HUES48 (cell line): ENCODE results near the gene PAX5.
A peak's percentile ranks its signal among the peaks of the same experiment; 100 is the strongest.
"Not testable (repeated sequence)": the region's sequence is repeated elsewhere in the genome, so short reads cannot be mapped to it uniquely, and the experiment has no call there.

Source experiments
- H3K27ac ChIP-seq: one replicate; pipeline ENCODE4 v1.7.0; 2013; ENCODE audit warnings: low read depth, low read length, inconsistent platforms
- H3K27me3 ChIP-seq: 2 replicates; pipeline ENCODE4 v1.6.1; 2013; ENCODE audit warnings: mild to moderate bottlenecking, low read length; ENCODE audit not compliant: control insufficient read depth, insufficient read depth
- H3K36me3 ChIP-seq: 2 replicates; pipeline ENCODE4 v1.6.1; 2013; ENCODE audit warnings: low read length; ENCODE audit not compliant: control insufficient read depth, insufficient read depth
- H3K4me1 ChIP-seq: 2 replicates; pipeline ENCODE4 v1.6.1; 2013; ENCODE audit warnings: mild to moderate bottlenecking, low read length; ENCODE audit not compliant: control insufficient read depth, insufficient read depth
- H3K4me3 ChIP-seq: 2 replicates; pipeline ENCODE4 v1.5.1; 2013; ENCODE audit warnings: mild to moderate bottlenecking, low read depth, low read length
- H3K9ac ChIP-seq: 2 replicates; pipeline ENCODE4 v1.6.1; 2013; ENCODE audit warnings: mild to moderate bottlenecking, low read depth, low read length, moderate library complexity
- H3K9me3 ChIP-seq: 2 replicates; pipeline ENCODE4 v1.6.1; 2013; ENCODE audit warnings: low read length; ENCODE audit not compliant: control insufficient read depth, insufficient read depth

Gene PAX5

DNA sequence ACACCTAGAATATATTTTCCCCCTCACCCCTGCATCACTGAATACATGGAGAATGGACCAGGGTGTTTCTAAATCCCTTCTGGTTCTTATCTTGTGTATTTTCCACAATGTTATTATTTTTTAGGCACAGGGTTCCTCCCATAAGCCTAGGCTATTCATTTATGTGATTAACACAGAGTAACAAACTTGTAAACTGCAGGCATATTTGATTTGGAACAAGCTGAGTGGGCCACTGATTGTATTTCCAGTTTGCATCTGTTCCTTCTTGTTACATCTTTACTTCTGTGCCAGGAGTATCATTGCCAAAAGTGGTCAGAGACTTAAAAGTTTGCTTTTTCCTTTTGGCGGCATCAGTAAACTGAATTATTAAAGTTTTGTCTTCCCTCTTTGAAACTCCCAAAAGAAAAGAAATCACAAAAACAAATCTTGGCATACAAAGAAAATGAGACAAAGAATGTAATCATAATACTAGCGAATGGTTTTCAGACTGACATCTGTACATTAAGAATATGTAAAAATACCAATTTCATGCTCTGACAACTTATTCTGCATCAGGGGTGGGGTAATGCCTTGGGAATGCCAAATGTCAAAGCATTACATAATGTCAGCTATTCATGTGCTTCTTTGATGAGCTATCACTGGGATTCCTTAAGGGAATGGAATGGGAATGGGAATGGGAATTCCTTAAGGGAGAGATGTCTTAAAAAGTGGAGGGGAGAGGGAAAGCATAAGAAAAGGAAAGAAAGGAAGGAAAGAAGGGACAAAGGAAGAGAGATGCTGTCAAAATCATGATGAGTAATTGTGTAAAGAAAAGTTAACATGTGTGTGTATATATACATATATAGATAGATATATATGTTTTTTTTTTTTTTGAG lies 22.2 kb upstream of the PAX5 start:
- H3K9me3 ChIP-seq = no peaks in the 10 kb centered on the region
- H3K4me1 ChIP-seq = peaks cover 28% of the 10 kb centered on the region
- no peaks in the 10 kb centered on the region for H3K36me3 ChIP-seq
- H3K9ac ChIP-seq = no peak overlapping the region
- H3K4me3 ChIP-seq = no peak overlapping the region
- H3K27ac ChIP-seq = no peak overlapping the region
- H3K27me3 ChIP-seq = no peaks in the 10 kb centered on the region

DNA sequence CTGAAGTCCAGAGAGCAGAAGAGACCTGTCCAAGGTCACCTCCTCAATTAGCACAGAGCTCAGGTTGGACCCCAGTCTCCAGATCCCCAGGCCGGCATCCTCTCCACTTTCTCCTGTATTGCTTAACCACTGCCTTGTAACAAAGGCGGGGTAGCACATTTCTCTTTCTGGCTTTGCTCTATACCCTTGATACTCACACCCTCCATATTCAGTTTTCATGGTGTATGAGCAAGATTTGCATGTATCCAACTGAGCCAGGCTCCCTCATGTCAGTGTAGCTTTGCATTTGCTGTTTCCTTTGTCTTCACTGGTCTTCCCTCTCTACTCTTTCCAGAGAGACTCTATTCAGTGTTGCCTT lies 20.3 kb upstream of the PAX5 start:
- Histone ChIP-seq H3K27ac (peak overlapping the region; percentile 58), H3K4me1 (peaks cover 28% of the 10 kb centered on the region)
- H3K9me3 ChIP-seq, H3K36me3 ChIP-seq, H3K9ac ChIP-seq, H3K4me3 ChIP-seq, H3K27me3 ChIP-seq: not testable (repeated sequence)

DNA sequence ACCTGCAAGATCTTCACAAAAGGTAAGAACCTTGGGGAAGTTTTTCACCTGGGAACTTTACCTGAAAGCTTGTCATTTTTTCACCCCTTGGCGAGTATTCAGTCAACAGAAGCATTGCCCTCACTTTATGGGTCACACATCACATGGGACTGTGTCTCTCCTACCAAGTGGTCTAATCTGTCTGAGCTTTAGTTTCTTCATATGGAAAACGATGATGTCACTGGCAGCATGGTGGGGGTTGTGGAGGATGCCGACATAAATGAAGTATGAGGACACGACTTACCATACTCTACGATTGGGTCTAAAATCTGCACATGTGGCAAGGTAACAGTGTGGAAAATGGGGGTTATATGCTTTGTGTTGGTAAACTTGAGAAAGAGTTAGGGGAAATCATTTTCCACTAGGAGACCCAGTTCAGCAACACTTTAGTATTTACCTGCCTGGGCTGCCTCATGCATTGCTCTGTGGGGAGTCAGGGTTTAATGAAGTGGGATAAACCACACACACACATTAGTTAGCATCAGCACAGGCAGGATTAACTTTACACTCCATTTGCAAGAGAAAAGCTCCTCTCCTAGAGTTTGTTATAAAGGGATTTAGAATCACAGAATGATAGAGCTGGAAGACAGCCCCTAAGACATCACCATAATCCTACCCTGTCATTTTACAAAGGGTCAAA lies 19.8 kb upstream of the PAX5 start:
- H3K27ac ChIP-seq = peak overlapping the region; percentile 77
- peaks cover 28% of the 10 kb centered on the region for H3K4me1 ChIP-seq
- no peaks in the 10 kb centered on the region for H3K36me3 ChIP-seq
- H3K9ac ChIP-seq = peak overlapping the region; percentile 4; the same call in 1 of the 2 replicates
- H3K9me3 ChIP-seq = no peaks in the 10 kb centered on the region
- peak overlapping the region; percentile 49 for H3K4me3 ChIP-seq
- no peaks in the 10 kb centered on the region for H3K27me3 ChIP-seq

DNA sequence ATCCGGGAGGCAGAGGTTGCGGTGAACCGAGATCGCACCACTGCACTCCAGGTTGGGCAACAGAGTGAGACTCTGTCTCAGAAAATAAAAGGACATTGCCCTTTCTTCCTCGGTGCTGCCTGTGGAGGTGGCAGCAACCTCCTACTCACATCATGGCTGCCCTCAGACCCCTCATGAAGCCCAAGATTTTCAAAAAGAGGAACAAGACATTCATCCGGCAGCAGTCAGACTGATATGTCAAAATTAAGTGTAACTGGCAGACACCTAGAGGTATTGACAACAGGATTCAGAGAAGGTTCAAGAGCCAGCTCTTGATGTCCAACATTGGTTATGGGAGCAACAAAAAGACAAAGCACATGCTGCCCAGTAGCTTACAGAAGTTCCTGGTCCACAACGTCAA lies 12.6 kb upstream of the PAX5 start:
- no peak overlapping the region for H3K4me3 ChIP-seq
- H3K36me3 ChIP-seq = no peaks in the 10 kb centered on the region
- H3K4me1 ChIP-seq = no peaks in the 10 kb centered on the region
- H3K9me3 ChIP-seq = no peaks in the 10 kb centered on the region
- peaks cover 12% of the 10 kb centered on the region for H3K27me3 ChIP-seq
- H3K9ac ChIP-seq = no peak overlapping the region
- H3K27ac ChIP-seq = no peak overlapping the region

DNA sequence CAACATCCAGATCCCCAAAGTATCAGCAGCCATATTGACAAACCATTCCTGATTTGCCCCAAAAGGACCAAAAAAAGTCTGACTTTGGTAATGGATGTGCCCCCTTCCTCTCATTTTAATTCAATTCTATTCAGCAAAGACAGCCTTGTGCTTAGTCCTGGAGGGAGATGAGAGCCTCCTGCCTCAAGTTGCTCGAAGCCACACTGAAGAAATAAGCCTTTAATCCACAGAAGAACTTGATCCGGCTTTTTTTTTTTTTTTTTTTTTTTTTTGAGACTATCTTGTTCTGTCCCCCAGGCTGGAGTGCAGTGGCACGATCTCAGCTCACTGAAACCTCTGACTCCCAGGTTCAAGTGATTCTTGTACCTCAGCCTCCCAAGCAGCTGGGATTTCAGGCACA lies 8.4 kb upstream of the PAX5 start:
- Histone ChIP-seq H3K4me1 (peaks cover 12% of the 10 kb centered on the region; the same call in 1 of the 2 replicates), H3K9ac (no peak overlapping the region), H3K27ac (no peak overlapping the region), H3K9me3 (no peaks in the 10 kb centered on the region), H3K4me3 (no peak overlapping the region), H3K36me3 (no peaks in the 10 kb centered on the region), H3K27me3 (peaks cover 55% of the 10 kb centered on the region)

DNA sequence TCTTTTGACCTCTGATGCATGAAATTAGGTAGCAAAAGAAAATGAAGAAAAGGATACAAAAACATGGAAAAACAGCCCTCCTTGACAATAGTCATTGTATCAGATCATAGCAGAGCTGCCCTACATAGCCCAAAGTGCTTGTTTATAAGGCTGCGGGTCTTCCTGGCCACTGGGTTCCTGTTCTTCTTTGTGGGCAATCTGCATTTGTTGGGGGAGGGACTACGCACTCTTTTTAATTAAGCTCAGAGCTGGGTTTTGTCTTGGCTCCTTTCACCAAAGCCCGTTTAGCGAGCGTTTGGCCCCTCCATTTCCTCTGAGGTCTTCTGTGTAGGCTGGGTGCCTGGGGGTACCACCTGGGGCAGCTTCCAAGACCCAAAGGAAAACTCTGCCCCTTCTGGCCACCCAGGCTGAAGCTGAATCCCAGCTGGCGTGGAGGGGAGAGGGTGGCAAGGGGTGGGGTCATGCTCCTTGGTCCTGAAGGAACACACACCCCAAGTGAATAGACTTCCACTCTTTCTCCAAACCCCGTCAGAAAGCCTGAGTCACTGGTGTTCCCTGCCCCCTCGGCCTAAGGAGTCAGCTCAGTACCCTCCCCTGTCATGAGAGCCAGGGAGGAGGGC lies 6.5 kb upstream of the PAX5 start:
- H3K27me3 ChIP-seq = peaks cover 68% of the 10 kb centered on the region
- no peak overlapping the region; the same call in 1 of the 2 replicates for H3K4me3 ChIP-seq
- peak overlapping the region; percentile 5 for H3K27ac ChIP-seq
- H3K9ac ChIP-seq = no peak overlapping the region
- no peaks in the 10 kb centered on the region for H3K36me3 ChIP-seq
- peaks cover 24% of the 10 kb centered on the region; the same call in 1 of the 2 replicates for H3K4me1 ChIP-seq
- no peaks in the 10 kb centered on the region for H3K9me3 ChIP-seq

DNA sequence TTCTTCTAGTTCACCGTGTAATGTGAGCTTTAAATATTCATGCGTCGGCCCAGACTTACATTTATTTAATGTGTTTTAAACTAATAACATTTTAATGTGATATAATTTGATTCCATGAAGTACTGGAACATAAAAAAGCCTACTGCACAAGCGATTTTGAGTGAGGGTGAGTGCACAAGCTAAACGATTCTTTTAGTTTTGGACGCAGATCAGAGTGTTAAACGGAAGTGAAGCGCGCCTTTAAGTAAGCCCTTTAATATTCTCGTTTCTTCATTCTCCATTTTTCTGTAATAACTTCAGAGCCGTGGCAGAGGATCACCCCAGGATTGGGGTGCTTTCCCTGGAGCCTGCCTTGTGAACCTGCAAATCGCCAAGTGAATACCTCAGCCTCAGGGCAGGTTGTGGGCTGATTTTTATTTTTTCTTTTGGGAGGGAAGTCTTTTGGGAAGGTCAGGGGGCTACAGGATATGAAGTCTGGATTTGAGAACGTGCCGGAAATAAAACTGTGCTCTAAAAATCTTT lies 4.9 kb upstream of the PAX5 start:
- Histone ChIP-seq H3K9me3 (no peaks in the 10 kb centered on the region), H3K36me3 (no peaks in the 10 kb centered on the region), H3K9ac (no peak overlapping the region), H3K4me1 (peaks cover 29% of the 10 kb centered on the region), H3K27ac (no peak overlapping the region), H3K27me3 (peaks cover 84% of the 10 kb centered on the region), H3K4me3 (no peak overlapping the region)

DNA sequence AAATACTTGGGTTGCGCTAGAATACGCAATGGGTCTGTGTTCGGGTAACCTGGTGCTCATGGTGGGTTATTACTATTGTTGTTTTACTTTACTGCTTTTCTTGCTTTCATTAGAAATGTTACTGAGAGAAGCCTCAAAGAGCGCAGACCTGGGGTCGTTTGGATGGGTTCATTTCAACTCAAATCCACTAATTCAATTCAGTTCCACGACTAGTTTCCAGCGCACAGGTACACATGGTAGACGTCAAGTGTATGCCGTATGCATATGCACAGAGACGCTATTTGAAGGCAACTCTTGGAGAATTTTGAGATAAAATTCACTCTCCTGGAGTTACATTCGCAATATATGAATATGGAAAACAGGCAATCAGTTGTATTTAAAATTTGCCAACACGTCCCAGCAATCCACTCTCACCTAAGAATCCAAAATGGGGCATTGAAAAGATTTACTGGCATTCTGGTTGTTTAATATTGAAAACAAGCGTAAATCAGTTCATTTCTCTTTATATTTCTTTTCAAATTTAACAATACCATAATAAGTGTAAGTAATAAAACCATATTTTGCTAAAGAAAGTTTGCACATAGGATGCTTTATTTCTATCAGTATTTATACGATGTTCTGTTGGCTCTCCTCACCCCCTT lies 4.4 kb upstream of the PAX5 start:
- no peak overlapping the region for H3K9ac ChIP-seq
- peaks cover 90% of the 10 kb centered on the region for H3K27me3 ChIP-seq
- H3K36me3 ChIP-seq = no peaks in the 10 kb centered on the region
- H3K9me3 ChIP-seq = no peaks in the 10 kb centered on the region
- H3K27ac ChIP-seq = no peak overlapping the region
- peaks cover 29% of the 10 kb centered on the region for H3K4me1 ChIP-seq
- H3K4me3 ChIP-seq = peak overlapping the region; percentile 58

DNA sequence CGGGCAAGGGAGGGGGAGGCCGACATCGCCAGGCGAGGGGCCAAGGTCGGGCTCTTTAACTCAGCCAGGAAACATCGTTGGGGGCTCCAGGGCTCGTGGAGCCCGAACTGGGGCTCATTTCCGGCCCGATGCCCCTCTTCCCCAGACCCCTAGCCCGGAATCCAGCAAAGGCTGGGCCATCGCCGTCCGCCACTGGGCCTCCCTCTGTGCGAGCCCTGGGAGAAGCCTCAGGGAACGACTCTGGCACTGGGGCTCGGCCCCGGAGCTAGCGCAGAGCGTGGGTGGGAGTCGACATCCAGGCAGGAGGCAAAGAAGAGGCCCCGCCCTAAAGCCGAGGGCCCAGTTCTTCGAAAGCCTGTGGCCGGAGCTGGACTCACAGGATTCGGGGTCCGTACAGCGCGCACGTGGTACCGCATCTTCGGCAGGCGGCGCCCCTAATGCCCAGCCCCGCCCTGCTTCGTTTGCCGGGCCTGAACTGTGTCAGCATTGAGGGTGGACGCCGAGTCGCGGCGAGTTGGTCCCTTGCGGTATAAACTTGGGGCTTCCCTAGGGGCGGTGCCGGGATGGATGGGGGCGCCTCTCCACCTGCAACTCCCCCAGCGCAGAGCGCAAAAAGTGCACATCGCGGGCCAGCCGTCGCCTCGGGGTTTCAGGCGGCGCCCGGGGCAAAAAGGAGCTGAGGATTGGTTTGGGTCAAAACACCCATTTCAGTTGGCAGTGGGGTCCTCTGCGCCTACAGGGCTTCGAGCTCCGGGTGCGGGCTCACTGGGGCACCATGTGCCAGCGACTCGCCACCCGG lies 3.6 kb upstream of the PAX5 start:
- H3K27me3 ChIP-seq = peaks cover 97% of the 10 kb centered on the region
- H3K9me3 ChIP-seq = no peaks in the 10 kb centered on the region
- peak overlapping the region; percentile 58 for H3K4me3 ChIP-seq
- no peaks in the 10 kb centered on the region for H3K36me3 ChIP-seq
- H3K27ac ChIP-seq = no peak overlapping the region
- H3K9ac ChIP-seq = no peak overlapping the region
- H3K4me1 ChIP-seq = peaks cover 29% of the 10 kb centered on the region
